Urinary bladder (tissue), 4 donors: Measurements from ENCODE around the gene ATAT1. TPM values are rescaled to one million over a fixed set of nuclear protein-coding genes. Genes with fewer than 3 reads are reported as not detected.

Experiments used
- DNase-seq: peaks from one replicate; pipeline ENCODE4 v3.0.0-alpha.2; 2015; ENCODE audit errors: extremely low spot score
- H3K27ac ChIP-seq: one replicate; pipeline ENCODE4 v1.5.1; 2013; ENCODE audit warnings: low read depth, mild to moderate bottlenecking, moderate library complexity
- H3K36me3 ChIP-seq: one replicate; pipeline ENCODE4 v1.6.1; 2013; ENCODE audit warnings: mild to moderate bottlenecking, moderate library complexity; ENCODE audit not compliant: insufficient read depth
- H3K4me1 ChIP-seq: one replicate; pipeline ENCODE4 v1.6.1; 2013; ENCODE audit warnings: mild to moderate bottlenecking, moderate library complexity; ENCODE audit not compliant: insufficient read depth
- H3K4me3 ChIP-seq: one replicate; pipeline ENCODE4 v1.5.1; 2013; ENCODE audit warnings: low read depth, low read length
- WGBS: extraction: QIAGEN DNeasy Blood & Tissue Kit; methylation state at CpG from one replicate; pipeline ENCODE4 v1.1.7; 2013; 5-methylcytosine and 5-hydroxymethylcytosine counted together
- polyA plus RNA-seq: library from polyadenylated mRNA; stranded (reverse); fragments of 200-250 nt; gene quantifications from one replicate; pipeline ENCODE4 v1.2.3, GENCODE V29; 2013
- total RNA-seq: library from RNA; depleted of rRNA; stranded (reverse); fragments of >200 nt; gene quantifications from one replicate; pipeline ENCODE4 v1.2.3, GENCODE V29; 2014
- donor health status: healthy with polysubstance abuse.
- donor health status: healthy.

ATAT1 gene
- total and polyA plus RNA-seq, 2 donors = 7.6 to 9.4 TPM

DNA sequence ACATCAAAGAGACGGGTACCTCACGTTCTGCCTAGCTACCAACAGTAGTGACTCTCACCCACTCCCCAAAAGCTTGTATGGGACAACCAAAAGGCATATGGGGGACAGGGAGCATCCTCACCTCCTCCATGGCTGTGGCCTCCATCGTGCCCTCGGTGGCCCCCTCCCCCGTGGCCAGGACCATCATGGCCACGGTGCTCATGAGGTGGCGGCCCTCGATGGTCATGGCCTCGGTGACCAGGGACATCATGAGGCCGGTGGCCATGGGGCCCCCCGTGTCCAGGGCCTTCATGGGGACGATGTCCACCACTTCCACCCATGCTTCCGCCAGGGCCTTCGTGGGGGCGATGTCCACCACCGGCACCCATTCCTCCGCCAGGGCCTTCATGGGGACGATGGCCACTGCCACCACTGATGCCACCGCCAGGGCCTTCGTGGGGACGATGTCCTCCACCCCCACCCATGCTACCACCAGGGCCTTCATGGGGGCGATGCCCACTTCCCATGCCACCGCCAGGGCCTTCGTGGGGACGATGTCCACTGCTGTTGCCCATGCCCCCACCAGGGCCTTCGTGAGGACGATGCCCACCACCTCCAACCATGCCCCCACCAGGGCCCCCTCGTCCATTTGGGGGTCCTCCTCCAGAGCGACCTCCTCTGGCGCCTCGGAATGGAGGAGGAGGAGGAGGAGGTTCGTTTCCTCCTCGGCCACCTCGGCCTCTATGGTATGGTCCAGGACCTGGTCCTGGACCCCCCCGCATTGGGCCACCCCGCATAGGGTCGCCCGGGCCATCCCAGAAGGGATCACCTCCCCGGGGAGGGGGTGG lies 24.6 kb upstream of the ATAT1 start:
- DNase-seq = no peak
- H3K36me3 ChIP-seq = peaks cover 20% of the 10 kb centered on the region
- H3K4me3 ChIP-seq = no peak overlapping the region
- 91% methylated on average over 39 of the region's 39 CpGs for WGBS
- no peak overlapping the region for H3K27ac ChIP-seq
- no peaks in the 10 kb centered on the region for H3K4me1 ChIP-seq

DNA sequence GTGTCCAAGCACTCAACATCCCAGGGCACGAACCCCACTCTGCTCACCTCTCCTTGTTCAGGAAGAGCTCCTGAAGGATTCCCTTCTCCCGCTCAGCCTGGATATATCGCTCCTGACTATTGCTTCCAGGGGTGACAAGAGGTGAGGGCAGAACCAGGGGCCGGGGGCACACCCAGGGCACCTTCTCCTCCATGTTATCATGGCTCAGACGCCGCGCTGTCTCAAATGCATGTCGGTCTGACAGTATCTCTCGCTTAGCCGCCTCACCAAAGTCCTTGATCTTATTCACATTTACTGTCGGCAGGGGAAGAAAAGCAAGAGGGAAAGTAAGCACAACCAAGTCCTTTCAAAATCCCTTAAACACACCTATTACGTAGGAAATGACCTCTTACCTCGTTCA lies 22.7 kb upstream of the ATAT1 start:
- Histone ChIP-seq H3K4me3 (no peak overlapping the region), H3K4me1 (no peaks in the 10 kb centered on the region), H3K27ac (no peak overlapping the region), H3K36me3 (peaks cover 23% of the 10 kb centered on the region)
- no peak for DNase-seq
- WGBS = 94% methylated on average over 13 of the region's 13 CpGs

GRCh38 chr6:30610065-30610464 lies 16.6 kb upstream of the ATAT1 start:
- no peak overlapping the region for H3K4me3 ChIP-seq
- WGBS = 83% methylated on average over 4 of the region's 4 CpGs
- H3K27ac ChIP-seq = no peak overlapping the region
- no peaks in the 10 kb centered on the region for H3K4me1 ChIP-seq
- H3K36me3 ChIP-seq = peaks cover 4% of the 10 kb centered on the region
- DNase-seq = no peak

- H3K27ac ChIP-seq = no peak overlapping the region
- no peaks in the 10 kb centered on the region for H3K4me1 ChIP-seq
- no peak overlapping the region for H3K4me3 ChIP-seq
- H3K36me3 ChIP-seq = peaks cover 4% of the 10 kb centered on the region
- WGBS = 73% methylated on average over 9 of the region's 9 CpGs
- DNase-seq = no peak
These were observed 15.4 kb upstream of the ATAT1 start for GRCh38 chr6:30611150-30611855.

DNA sequence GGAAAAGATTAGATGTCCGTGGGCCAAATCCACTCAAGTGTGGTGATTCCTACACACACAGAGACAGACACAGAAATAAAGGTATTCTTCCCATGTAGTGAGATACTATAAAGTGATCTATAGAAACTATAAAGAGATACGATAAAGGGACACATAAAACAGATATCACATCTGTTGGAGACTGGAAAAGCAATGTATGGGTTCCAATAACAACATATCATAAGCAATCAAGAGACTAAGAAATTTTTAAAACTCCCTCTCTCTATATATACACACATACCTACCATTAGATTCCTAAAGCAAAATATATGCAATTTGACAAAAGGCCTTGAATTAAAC lies 14.8 kb upstream of the ATAT1 start:
- 60% methylated on average over 2 of the region's 2 CpGs for WGBS
- Histone ChIP-seq H3K27ac (no peak overlapping the region), H3K4me1 (no peaks in the 10 kb centered on the region)

DNA sequence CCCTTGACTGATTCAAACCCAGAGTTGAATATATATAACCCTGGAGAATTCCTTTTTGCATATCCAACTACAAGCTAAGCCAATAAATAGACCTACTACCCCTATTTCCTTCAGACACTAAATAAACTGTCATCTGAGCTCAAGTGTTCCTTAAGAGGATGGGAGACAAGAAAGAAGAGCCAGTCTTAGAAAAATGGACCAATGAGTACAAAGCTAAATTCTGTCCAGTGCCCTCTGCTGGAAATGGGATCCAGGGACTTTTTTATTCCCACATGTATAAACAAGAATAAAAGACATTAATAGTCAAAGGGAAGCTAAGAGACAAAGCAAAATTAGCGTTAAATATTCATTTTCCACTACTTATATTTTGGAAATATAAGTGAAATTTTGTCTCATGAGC lies 14.5 kb upstream of the ATAT1 start:
- Histone ChIP-seq H3K4me3 (no peak overlapping the region), H3K36me3 (peaks cover 5% of the 10 kb centered on the region), H3K4me1 (no peaks in the 10 kb centered on the region), H3K27ac (no peak overlapping the region)
- DNase-seq = no peak
- 64% methylated on average over 1 of the region's 1 CpG for WGBS

More for the DNA sequence above, 14.8 kb upstream of the ATAT1 start:
- no peak overlapping the region for H3K4me3 ChIP-seq
- H3K36me3 ChIP-seq = peaks cover 5% of the 10 kb centered on the region
- DNase-seq = no peak

- H3K27ac ChIP-seq = no peak overlapping the region
- peaks cover 4% of the 10 kb centered on the region for H3K36me3 ChIP-seq
- H3K4me3 ChIP-seq = no peak overlapping the region
- DNase-seq = no peak
- WGBS = 37% methylated on average over 6 of the region's 6 CpGs
- no peaks in the 10 kb centered on the region for H3K4me1 ChIP-seq
These were observed 13.9 kb upstream of the ATAT1 start for GRCh38 chr6:30612687-30613248.

- Histone ChIP-seq H3K4me1 (no peaks in the 10 kb centered on the region), H3K27ac (peak overlapping the region; percentile 29), H3K4me3 (no peak overlapping the region), H3K36me3 (peaks cover 4% of the 10 kb centered on the region)
- DNase-seq = no peak
These were observed 13.2 kb upstream of the ATAT1 start for GRCh38 chr6:30613251-30614043.

- Histone ChIP-seq H3K36me3 (peaks cover 2% of the 10 kb centered on the region), H3K4me3 (peak overlapping the region; percentile 30), H3K4me1 (no peaks in the 10 kb centered on the region), H3K27ac (peak overlapping the region; percentile 78)
- no peak for DNase-seq
- WGBS = 18% methylated on average over 8 of the region's 8 CpGs
These were observed 12.4 kb upstream of the ATAT1 start for GRCh38 chr6:30614044-30614842.

DNA sequence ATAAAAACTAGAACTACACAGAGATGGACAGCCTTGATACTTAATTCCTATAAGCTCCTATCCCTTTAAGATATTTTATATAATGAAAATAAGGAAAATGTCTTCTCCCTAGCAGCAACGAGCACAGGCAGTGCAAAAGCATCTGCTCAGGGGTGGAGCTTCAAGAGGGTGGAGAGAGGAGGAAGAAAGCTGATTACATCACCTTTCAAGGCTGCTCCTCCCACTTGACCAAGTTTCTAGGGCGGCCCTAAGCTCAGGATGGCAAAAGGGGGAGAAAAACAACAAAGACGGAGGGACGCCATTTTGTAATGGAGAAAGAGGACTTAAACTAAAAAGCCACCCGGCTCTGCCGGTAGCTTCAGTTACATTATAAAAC lies 11.8 kb upstream of the ATAT1 start:
- 0% methylated on average over 6 of the region's 6 CpGs for WGBS
- H3K4me1 ChIP-seq = no peaks in the 10 kb centered on the region
- H3K27ac ChIP-seq = peak overlapping the region; percentile 100
- H3K4me3 ChIP-seq = peak overlapping the region; percentile 89
- peaks cover 2% of the 10 kb centered on the region for H3K36me3 ChIP-seq
- DNase-seq = peak; percentile 98

GRCh38 chr6:30615219-30615957 lies 11.3 kb upstream of the ATAT1 start:
- WGBS = under 1% methylated on average over 10 of the region's 10 CpGs
- DNase-seq = peak; percentile 83
- H3K4me1 ChIP-seq = no peaks in the 10 kb centered on the region

DNA sequence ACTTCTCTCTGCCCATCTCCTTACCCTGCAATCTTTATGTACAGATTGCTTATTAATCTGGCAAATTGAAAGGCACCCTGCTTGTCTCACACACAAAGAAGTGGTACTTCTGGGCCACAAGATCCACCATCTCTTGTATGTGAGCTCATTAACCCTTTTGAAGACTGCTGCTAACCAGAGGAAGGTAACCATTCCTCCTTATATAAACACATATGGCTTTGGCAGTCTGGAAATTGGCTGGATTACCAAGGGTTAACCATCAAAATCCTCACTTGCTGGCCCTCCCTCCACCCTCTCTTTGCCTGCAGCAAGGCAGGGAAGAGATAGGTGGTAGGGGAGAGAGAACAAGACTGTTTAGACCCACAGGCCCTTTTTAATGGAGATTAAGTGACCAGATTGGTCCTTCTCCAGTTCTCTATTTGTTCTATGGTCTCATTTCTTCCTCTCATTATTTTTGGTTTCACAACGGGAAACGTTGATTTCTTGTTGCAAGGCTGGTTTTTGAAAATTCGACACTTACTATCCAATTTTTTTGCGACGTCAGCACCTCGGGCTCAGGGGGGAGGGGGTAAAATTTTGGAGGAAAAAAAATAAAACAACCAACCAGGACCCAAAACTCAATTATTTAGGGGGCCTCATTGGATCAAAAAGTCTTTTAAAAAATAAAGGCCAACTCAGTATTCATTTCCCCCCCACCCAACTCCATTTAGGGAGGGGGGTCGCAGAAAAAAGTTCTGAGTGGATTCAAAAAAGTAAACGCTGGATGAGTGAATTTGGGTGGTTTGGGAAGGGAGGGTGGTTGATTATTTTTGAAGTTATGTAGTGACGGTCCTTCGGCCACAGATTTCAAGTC lies 10.5 kb upstream of the ATAT1 start:
- WGBS = under 1% methylated on average over 10 of the region's 10 CpGs
- H3K36me3 ChIP-seq = peaks cover 2% of the 10 kb centered on the region
- H3K4me3 ChIP-seq = peak overlapping the region; percentile 89
- H3K4me1 ChIP-seq = no peaks in the 10 kb centered on the region
- H3K27ac ChIP-seq = peak overlapping the region; percentile 100
- no peak for DNase-seq

More at GRCh38 chr6:30615219-30615957, 11.3 kb upstream of the ATAT1 start:
- Histone ChIP-seq H3K36me3 (peaks cover 2% of the 10 kb centered on the region), H3K27ac (peak overlapping the region; percentile 100), H3K4me3 (peak overlapping the region; percentile 89)
